IMR-90 (cell line): ENCODE measurements around the gene CTTN.

Source experiments
- BHLHE40 ChIP-seq: fragments of 150-350 bp; IDR thresholded peaks from 2 replicates; pipeline ENCODE4 v1.6.1; 2016; ENCODE audit warnings: mild to moderate bottlenecking, low read depth, low read length
- CTCF ChIP-seq: conservative IDR thresholded peaks from 2 replicates; pipeline ENCODE4 v1.5.1; 2012; ENCODE audit warnings: mild to moderate bottlenecking, low read depth, low read length, improper control_type of control experiment
- FOS ChIP-seq: fragments of 150-350 bp; IDR thresholded peaks from 2 replicates; pipeline ENCODE4 v1.6.1; 2016; ENCODE audit warnings: low read depth, low read length
- MAFK ChIP-seq: IDR thresholded peaks from 2 replicates; pipeline ENCODE4 v1.6.1; 2012; ENCODE audit warnings: low read depth, low read length, improper control_type of control experiment
- MXI1 ChIP-seq: IDR thresholded peaks from 2 replicates; pipeline ENCODE4 v1.6.1; 2012; ENCODE audit warnings: low read depth, mild to moderate bottlenecking, low read length, moderate library complexity, borderline replicate concordance
- POLR2A ChIP-seq: IDR thresholded peaks from 2 replicates; pipeline ENCODE4 v1.6.1; 2012; ENCODE audit warnings: mild to moderate bottlenecking, low read depth, low read length
- RAD21 ChIP-seq: IDR thresholded peaks from 2 replicates; pipeline ENCODE4 v1.6.1; 2012; ENCODE audit warnings: low read length, improper control_type of control experiment
- SMC3 ChIP-seq: fragments of 150-350 bp; IDR thresholded peaks from 2 replicates; pipeline ENCODE4 v1.6.1; 2016; ENCODE audit warnings: low read depth, mild to moderate bottlenecking, antibody characterized with exemption, low read length, moderate library complexity
- USF2 ChIP-seq: fragments of 150-350 bp; IDR thresholded peaks from 2 replicates; pipeline ENCODE4 v1.6.1; 2017; ENCODE audit warnings: mild to moderate bottlenecking, antibody characterized with exemption, low read length, low read depth

- TF ChIP-seq POLR2A (no peak), CTCF (no peak), MAFK (no peak), SMC3 (no peak), FOS (no peak), USF2 (no peak), BHLHE40 (no peak), RAD21 (no peak), MXI1 (no peak)
These were observed 9.5 kb downstream of the CTTN start for GRCh38 chr11:70407814-70408213.
